Measurements from ENCODE around the gene KSR1.
"Not testable (repeated sequence)": the region's sequence is repeated elsewhere in the genome, so short reads cannot be mapped to it uniquely, and the experiment has no call there.

The KSR1 gene

GRCh38 chr17:27646232-27646631, 190.0 kb downstream of the KSR1 start:
- DNase-seq: no peak

- DNase-seq: no peak
Observed at GRCh38 chr17:27647765-27648164, 191.5 kb downstream of the KSR1 start.

GRCh38 chr17:27649111-27649571, 192.9 kb downstream of the KSR1 start:
- DNase-seq: not testable (repeated sequence)

- no peak for DNase-seq
Observed at GRCh38 chr17:27649929-27650328, 193.7 kb downstream of the KSR1 start.

GRCh38 chr17:27650836-27651235, 194.6 kb downstream of the KSR1 start:
- DNase-seq: no peak

- peak; percentile 74 for DNase-seq
Observed at GRCh38 chr17:27651411-27652345, 195.4 kb downstream of the KSR1 start.

GRCh38 chr17:27653449-27653971, 197.3 kb downstream of the KSR1 start:
- DNase-seq: not testable (repeated sequence)

GRCh38 chr17:27654136-27654535, 197.9 kb downstream of the KSR1 start:
- DNase-seq: no peak

- DNase-seq: peak; percentile 75
Observed at GRCh38 chr17:27654654-27655524, 198.6 kb downstream of the KSR1 start.

- DNase-seq: not testable (repeated sequence)
Observed at GRCh38 chr17:27655525-27656111, 199.4 kb downstream of the KSR1 start.

- DNase-seq: not testable (repeated sequence)
Observed at GRCh38 chr17:27656620-27657019, 200.4 kb downstream of the KSR1 start.

GRCh38 chr17:27657620-27658019, 201.4 kb downstream of the KSR1 start:
- no peak for DNase-seq

GRCh38 chr17:27659683-27660082, 203.4 kb downstream of the KSR1 start:
- no peak for DNase-seq

- no peak for DNase-seq
Observed at GRCh38 chr17:27660436-27660835, 204.2 kb downstream of the KSR1 start.

- no peak for DNase-seq
Observed at GRCh38 chr17:27663936-27664605, 207.8 kb downstream of the KSR1 start.

- no peak for DNase-seq
Observed at GRCh38 chr17:27664606-27664965, 208.3 kb downstream of the KSR1 start.

GRCh38 chr17:27665549-27665948, 209.3 kb downstream of the KSR1 start:
- no peak for DNase-seq

GRCh38 chr17:27666270-27666669, 210.0 kb downstream of the KSR1 start:
- DNase-seq: not testable (repeated sequence)

GRCh38 chr17:27666831-27667560, 210.7 kb downstream of the KSR1 start:
- no peak for DNase-seq

GRCh38 chr17:27667656-27668487, 211.6 kb downstream of the KSR1 start:
- DNase-seq: no peak

- no peak for DNase-seq
Observed at GRCh38 chr17:27668488-27668823, 212.2 kb downstream of the KSR1 start.

Data from activated CD4-positive, CD25-positive, alpha-beta regulatory T cell treated with anti-CD3 and anti-CD28 coated beads, Interleukin-2, amount 50 U/mL, for 72 hours (primary cell).